ENCODE results near the gene RBMS3. TPM values are rescaled to one million over a fixed set of nuclear protein-coding genes. Genes with fewer than 3 reads are reported as not detected.
A peak's percentile ranks its signal among the peaks of the same experiment; 100 is the strongest.

Gene RBMS3
- total RNA-seq, 1 donor from 2014 or later = 3.4 TPM

DNA sequence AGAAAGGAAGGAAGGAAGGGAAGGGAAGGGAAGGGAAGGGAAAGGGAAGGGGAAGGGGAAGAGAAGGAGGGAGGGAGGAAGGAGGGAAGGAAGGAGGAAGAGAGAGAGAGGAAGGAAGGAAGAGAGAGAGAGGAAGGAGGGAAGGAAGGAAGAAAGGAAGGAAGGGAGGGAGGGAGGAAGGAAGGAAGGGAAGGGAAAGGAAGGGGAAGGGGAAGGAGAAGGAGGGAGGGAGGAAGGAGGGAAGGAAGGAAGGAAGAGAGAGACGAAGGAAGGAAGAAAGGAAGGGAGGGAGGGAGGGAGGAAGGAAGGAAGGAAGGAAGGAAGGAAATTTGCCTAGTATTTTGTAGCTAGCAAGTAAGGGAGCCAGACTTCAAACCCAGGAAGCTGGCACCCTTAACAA is 583.9 kb downstream of the RBMS3 start:
- Histone ChIP-seq H3K4me3 (ENCODE audit: low read depth, low read length) (no peak overlapping the region), H3K36me3 (ENCODE audit: control insufficient read depth, insufficient read depth, low read length) (no peaks in the 10 kb centered on the region), H3K27me3 (ENCODE audit: control insufficient read depth, insufficient read depth, low read length) (no peaks in the 10 kb centered on the region)
- FAIRE-seq (no peak), DNase-seq (ENCODE audit: low read depth) (no peak)
- no peak for TF ChIP-seq CTCF (IDR thresholded peaks at IDR 0.05; ENCODE audit: insufficient read depth, low read length, severe bottlenecking)

DNA sequence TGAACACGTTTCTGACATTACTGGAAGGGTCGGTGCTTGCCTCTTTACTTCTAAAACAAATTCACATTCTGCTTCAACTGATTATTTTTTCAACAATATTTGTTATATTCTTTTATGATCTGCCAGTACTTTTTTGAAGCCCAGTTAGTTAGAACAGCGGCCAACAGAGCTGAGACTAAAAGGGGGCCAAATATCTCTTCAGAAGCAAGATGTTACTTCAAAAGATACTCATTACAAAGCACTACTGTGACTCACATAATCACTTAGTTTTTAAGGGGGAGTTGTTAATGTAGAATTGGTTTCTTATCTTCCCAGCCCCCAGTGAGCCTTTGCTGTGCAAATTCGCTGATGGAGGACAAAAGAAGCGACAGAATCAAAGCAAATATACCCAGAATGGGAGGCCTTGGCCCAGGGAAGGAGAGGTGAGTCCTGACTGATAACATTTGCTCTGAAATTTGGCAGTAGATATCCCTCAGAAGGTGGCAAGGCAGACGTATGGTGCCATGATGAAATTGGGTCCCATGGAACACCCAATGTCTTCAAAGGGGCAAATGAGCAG is 587.8 kb downstream of the RBMS3 start:
- FAIRE-seq (peak; percentile 23), DNase-seq (ENCODE audit: low read depth) (no peak)
- Histone ChIP-seq H3K4me3 (ENCODE audit: low read depth, low read length) (no peak overlapping the region), H3K36me3 (ENCODE audit: control insufficient read depth, insufficient read depth, low read length) (no peaks in the 10 kb centered on the region), H3K27me3 (ENCODE audit: control insufficient read depth, insufficient read depth, low read length) (no peaks in the 10 kb centered on the region)
- no peak for TF ChIP-seq CTCF (IDR thresholded peaks at IDR 0.05; ENCODE audit: insufficient read depth, low read length, severe bottlenecking)

DNA sequence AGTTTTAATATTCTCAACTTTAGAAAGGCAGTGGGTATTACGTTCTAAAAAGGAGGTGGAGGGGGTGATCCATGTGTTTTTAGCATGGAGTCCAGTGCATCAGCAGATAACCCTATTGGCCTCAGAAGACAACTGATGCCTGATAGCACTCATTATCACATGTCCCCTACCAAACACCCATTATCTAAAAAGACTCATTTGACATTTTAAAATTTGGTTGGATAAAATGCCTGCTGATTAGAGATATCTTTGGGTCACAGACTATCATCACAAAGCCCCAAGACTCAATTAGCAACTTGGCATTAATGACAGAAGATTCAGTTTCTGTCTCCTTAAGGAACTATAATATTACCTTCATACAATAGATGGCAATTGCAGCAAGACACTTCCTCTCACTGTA is 589.3 kb downstream of the RBMS3 start:
- no peak overlapping the region for H3K4me3 ChIP-seq (ENCODE audit: low read depth, low read length)
- DNase-seq (ENCODE audit: low read depth) = no peak
- no peaks in the 10 kb centered on the region for H3K27me3 ChIP-seq (ENCODE audit: control insufficient read depth, insufficient read depth, low read length)
- H3K36me3 ChIP-seq (ENCODE audit: control insufficient read depth, insufficient read depth, low read length) = no peaks in the 10 kb centered on the region
- no peak for TF ChIP-seq CTCF (IDR thresholded peaks at IDR 0.05; ENCODE audit: insufficient read depth, low read length, severe bottlenecking)
- FAIRE-seq = no peak

- no peaks in the 10 kb centered on the region for H3K27me3 ChIP-seq (ENCODE audit: control insufficient read depth, insufficient read depth, low read length)
- no peak for DNase-seq (ENCODE audit: low read depth)
- no peak for FAIRE-seq
- no peaks in the 10 kb centered on the region for H3K36me3 ChIP-seq (ENCODE audit: control insufficient read depth, insufficient read depth, low read length)
- H3K4me3 ChIP-seq (ENCODE audit: low read depth, low read length) = no peak overlapping the region
- no peak for TF ChIP-seq CTCF (IDR thresholded peaks at IDR 0.05; ENCODE audit: insufficient read depth, low read length, severe bottlenecking)
Measured at GRCh38 chr3:29871087-29871486, 590.2 kb downstream of the RBMS3 start.

DNA sequence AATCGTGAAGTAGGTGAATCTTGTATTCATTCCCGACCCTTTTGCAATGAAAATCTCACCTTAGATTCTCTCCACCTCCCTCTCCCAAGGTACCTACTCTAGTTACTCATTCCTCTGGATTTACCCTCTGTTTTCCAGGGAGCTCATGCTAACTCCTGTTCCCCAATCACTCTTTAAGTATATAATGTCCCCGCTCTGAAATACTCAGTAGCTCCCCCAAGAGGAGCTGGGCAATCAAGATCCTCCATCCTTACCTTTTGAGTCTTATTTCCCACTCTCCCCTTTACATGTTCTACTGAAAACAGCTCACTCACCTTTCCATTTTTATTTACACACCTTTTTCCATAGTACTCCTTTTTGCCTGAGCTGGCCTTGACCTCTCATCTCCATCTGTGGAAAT is 599.9 kb downstream of the RBMS3 start:
- H3K4me3 ChIP-seq (ENCODE audit: low read depth, low read length) = no peak overlapping the region
- no peaks in the 10 kb centered on the region for H3K36me3 ChIP-seq (ENCODE audit: control insufficient read depth, insufficient read depth, low read length)
- no peaks in the 10 kb centered on the region for H3K27me3 ChIP-seq (ENCODE audit: control insufficient read depth, insufficient read depth, low read length)
- FAIRE-seq = no peak
- no peak for DNase-seq (ENCODE audit: low read depth)
- no peak for TF ChIP-seq CTCF (IDR thresholded peaks at IDR 0.05; ENCODE audit: insufficient read depth, low read length, severe bottlenecking)

DNA sequence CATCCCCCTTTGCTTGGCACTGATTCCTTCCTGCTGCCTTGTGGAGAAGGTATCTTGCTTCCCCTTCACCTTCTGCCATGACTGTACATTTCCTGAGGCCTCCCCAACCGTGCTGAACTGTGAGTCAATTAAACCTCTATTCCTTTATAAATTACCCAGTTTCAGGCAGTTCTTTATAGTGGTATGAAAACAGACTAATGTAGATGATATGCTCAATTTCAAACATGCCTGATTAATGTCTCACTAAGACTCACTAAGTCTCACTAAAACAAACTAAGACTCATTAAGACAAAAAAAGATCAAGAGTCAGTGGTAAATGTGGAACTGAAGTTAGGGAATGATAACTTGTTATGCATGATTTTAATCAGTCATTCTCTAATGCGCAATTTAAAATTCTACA is 606.6 kb downstream of the RBMS3 start:
- Histone ChIP-seq H3K27me3 (ENCODE audit: control insufficient read depth, insufficient read depth, low read length) (no peaks in the 10 kb centered on the region), H3K4me3 (ENCODE audit: low read depth, low read length) (no peak overlapping the region), H3K36me3 (ENCODE audit: control insufficient read depth, insufficient read depth, low read length) (no peaks in the 10 kb centered on the region)
- FAIRE-seq = no peak
- no peak for DNase-seq (ENCODE audit: low read depth)
- TF ChIP-seq CTCF (IDR thresholded peaks at IDR 0.05; ENCODE audit: insufficient read depth, low read length, severe bottlenecking) = no peak

All from bronchial epithelial cell (primary cell).